GM12865 (cell line): Measurements from ENCODE around the gene LRRC38.
"Not testable (repeated sequence)": the region's sequence is repeated elsewhere in the genome, so short reads cannot be mapped to it uniquely, and the experiment has no call there.

Source experiments
- DNase-seq: peaks from one replicate; pipeline ENCODE4 v3.0.0; 2010; ENCODE audit warnings: low read depth
- H3K4me3 ChIP-seq: 2 replicates; pipeline ENCODE4 v1.5.1; 2011; ENCODE audit warnings: mild to moderate bottlenecking, low read depth, low read length, control low read depth
- CTCF ChIP-seq: IDR thresholded peaks from 2 replicates; pipeline ENCODE4 v1.5.1; 2011; ENCODE audit warnings: low read length, control low read depth, low read depth, inconsistent platforms; ENCODE audit not compliant: insufficient read depth; ENCODE audit errors: missing control alignments

LRRC38 gene

GRCh38 chr1:13456904-13457532, 56.8 kb downstream of the LRRC38 start:
- no peak overlapping the region for H3K4me3 ChIP-seq
- TF ChIP-seq CTCF = no peak
- DNase-seq = no peak

- no peak overlapping the region for H3K4me3 ChIP-seq
- no peak for DNase-seq
- TF ChIP-seq CTCF = no peak
Observed at GRCh38 chr1:13451399-13451965, 62.3 kb downstream of the LRRC38 start.

- H3K4me3 ChIP-seq = no peak overlapping the region
- TF ChIP-seq CTCF = no peak
- DNase-seq = no peak
Observed at GRCh38 chr1:13450204-13450603, 63.6 kb downstream of the LRRC38 start.

DNA sequence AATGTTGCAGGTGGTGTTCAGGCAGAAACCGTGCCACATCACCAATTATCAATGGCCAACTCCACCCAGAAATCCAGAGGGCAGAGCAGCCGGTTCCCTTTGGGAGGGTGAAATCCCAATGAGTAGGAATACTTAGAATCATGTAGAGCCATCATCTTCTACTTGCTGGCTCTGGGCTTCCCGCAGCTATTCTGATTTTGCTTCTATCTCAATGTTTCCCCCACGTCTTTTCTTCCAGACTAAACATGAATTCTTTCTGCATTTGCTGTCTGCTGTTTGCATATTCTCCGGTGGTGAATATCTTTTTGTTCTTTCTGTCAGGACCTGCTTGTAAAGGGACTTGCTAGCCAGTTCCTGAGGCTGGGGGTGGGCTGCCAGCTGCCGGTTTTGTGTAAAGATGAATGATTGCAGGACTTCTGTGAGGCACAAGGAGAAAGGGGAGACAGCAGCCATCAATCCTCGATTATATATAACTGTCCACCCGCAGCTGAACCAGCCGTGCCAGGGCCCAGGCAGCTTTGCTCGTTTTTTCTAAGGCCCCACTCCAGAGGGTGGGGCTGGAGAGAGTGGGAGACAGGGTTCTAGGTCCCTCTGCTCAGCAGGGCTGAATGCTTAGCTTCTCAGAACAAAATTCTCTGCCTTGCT, 70.3 kb downstream of the LRRC38 start:
- no peak for TF ChIP-seq CTCF

GRCh38 chr1:13439104-13439783, 74.6 kb downstream of the LRRC38 start:
- H3K4me3 ChIP-seq, DNase-seq: not testable (repeated sequence)

More for the DNA sequence above, 70.3 kb downstream of the LRRC38 start:
- no peak for DNase-seq
- H3K4me3 ChIP-seq = no peak overlapping the region

GRCh38 chr1:13435458-13435857, 78.3 kb downstream of the LRRC38 start:
- no peak overlapping the region for H3K4me3 ChIP-seq
- DNase-seq = no peak
- TF ChIP-seq CTCF = no peak

DNA sequence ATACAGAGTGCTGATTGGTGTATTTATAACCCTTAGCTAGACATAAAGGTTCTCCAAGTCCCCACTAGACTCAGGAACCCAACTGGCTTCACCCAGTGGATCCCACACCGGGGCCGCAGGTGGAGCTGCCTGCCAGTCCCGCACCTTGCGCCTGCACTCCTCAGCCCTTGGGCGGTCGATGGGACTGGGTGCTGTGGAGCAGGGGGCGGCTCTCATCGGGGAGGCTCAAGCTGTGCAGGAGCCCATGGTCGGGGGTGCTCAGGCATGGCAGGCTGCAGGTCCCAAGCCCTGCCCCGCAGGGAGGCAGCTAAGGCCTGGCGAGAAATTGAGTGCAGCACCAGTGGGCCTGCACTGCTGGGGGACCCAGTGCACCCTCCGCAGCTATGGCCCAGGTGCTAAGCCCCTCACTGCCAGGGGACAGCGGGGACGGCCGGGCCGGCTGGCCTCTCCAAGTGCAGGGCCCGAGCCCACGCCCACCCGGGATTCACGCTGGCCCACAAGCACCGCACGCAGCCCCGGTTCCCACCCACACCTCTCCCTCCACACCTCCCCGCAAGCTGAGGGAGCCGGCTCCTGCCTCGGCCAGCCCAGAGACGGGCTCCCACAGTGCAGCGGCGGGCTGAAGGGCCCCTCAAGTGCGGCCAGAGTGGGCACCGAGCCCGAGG, 80.0 kb downstream of the LRRC38 start:
- not testable (repeated sequence) for DNase-seq, H3K4me3 ChIP-seq
